GM19043 (cell line): Measurements from ENCODE around the gene DHX38.

Experiments
- ATAC-seq: cut with Tn5 transposase; IDR thresholded peaks from one replicate; pipeline ENCODE4 v1.9.1; 2021; ENCODE audit warnings: low read depth; ENCODE audit not compliant: unreplicated experiment

The DHX38 gene

DNA sequence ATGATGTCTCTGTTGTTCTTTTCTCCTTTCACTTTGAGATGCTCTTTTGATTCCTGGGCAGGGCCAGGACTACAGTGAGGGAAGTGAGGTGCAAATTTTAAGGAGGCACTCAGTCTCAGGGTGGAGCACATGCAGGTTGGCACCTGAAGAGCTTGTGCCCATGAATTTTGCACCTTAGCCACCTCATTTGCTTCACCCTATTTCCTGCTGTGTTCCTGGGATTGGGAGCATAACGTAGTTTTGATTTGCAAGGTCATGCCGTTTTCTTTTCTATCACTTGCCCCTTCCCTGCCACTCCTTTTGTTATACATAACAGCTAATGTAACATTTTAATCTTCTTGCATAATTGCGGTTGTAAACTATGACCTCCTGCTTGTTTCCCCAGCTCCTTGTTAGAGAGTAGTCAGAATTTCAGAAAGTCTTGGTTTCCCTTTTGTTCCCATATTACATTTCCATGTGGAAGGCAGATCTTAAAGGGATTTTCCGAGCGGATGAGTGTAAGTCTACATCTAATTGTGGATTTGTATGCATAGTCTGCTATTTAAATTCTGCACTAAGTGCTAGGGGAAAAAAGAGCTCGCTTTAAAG lies 68.6 kb downstream of the DHX38 start:
- no peak for ATAC-seq
